GM19035 (cell line): Measurements from ENCODE around the gene TNNI3K.

Source experiments
- ATAC-seq: cut with Tn5 transposase; IDR thresholded peaks from one replicate; pipeline ENCODE4 v1.9.1; 2021; ENCODE audit not compliant: unreplicated experiment

TNNI3K gene

GRCh38 chr1:74534241-74534640, 299.1 kb downstream of the TNNI3K start:
- no peak for ATAC-seq

- ATAC-seq, result no peak
Measured at GRCh38 chr1:74545821-74546220, 310.6 kb downstream of the TNNI3K start.

- ATAC-seq, result no peak
Measured at GRCh38 chr1:74548961-74549750, 314.0 kb downstream of the TNNI3K start.

GRCh38 chr1:74549932-74550331, 314.7 kb downstream of the TNNI3K start:
- no peak for ATAC-seq

- ATAC-seq, result no peak
Measured at GRCh38 chr1:74570797-74571492, 335.8 kb downstream of the TNNI3K start.

GRCh38 chr1:74571493-74571800, 336.3 kb downstream of the TNNI3K start:
- ATAC-seq, result no peak

- no peak for ATAC-seq
Measured at GRCh38 chr1:74571891-74572290, 336.7 kb downstream of the TNNI3K start.

GRCh38 chr1:74578101-74578500, 342.9 kb downstream of the TNNI3K start:
- no peak for ATAC-seq

GRCh38 chr1:74579425-74579824, 344.2 kb downstream of the TNNI3K start:
- ATAC-seq, result peak; percentile 98

GRCh38 chr1:74583397-74583796, 348.2 kb downstream of the TNNI3K start:
- ATAC-seq, result peak; percentile 52

- ATAC-seq, result no peak
Measured at GRCh38 chr1:74584185-74584584, 349.0 kb downstream of the TNNI3K start.

- ATAC-seq, result no peak
Measured at GRCh38 chr1:74586253-74586897, 351.2 kb downstream of the TNNI3K start.

- ATAC-seq, result no peak
Measured at GRCh38 chr1:74587888-74588287, 352.7 kb downstream of the TNNI3K start.

GRCh38 chr1:74590288-74590687, 355.1 kb downstream of the TNNI3K start:
- no peak for ATAC-seq

GRCh38 chr1:74591949-74592348, 356.8 kb downstream of the TNNI3K start:
- no peak for ATAC-seq

GRCh38 chr1:74592580-74593355, 357.6 kb downstream of the TNNI3K start:
- ATAC-seq, result no peak
